Measurements from ENCODE around the gene TMEM170A.

- TF ChIP-seq CTCF (optimal IDR thresholded peaks at IDR 0.05 in 1 of 3, IDR thresholded peaks at IDR 0.05 in 1 of 3, conservative IDR thresholded peaks at IDR 0.05 in 1 of 3; ENCODE audit: extremely low read depth in 1 of 3, insufficient read depth in 2 of 3, low read length in 3 of 3) (no peak), EZH2 (IDR thresholded peaks at IDR 0.05; ENCODE audit: low read length) (no peak)
Measured at GRCh38 chr16:75476817-75477216, 12.3 kb upstream of the TMEM170A start.

Data from keratinocyte (primary cell).